Ecto neural progenitor cell (in vitro differentiated cells): ENCODE results near the gene NFIA.

ENCODE experiments used
- DNase-seq: peaks from one replicate; pipeline ENCODE4 v3.0.0-alpha.2; 2018; ENCODE audit warnings: low spot score

Gene NFIA

GRCh38 chr1:61434276-61434675, 351.9 kb downstream of the NFIA start:
- DNase-seq = no peak

- no peak for DNase-seq
These were observed 352.9 kb downstream of the NFIA start for GRCh38 chr1:61435226-61435625.

GRCh38 chr1:61436016-61436415, 353.7 kb downstream of the NFIA start:
- DNase-seq = no peak

GRCh38 chr1:61436491-61437120, 354.2 kb downstream of the NFIA start:
- DNase-seq = no peak

GRCh38 chr1:61439234-61439633, 356.9 kb downstream of the NFIA start:
- DNase-seq = no peak

- no peak for DNase-seq
These were observed 359.4 kb downstream of the NFIA start for GRCh38 chr1:61441723-61442262.

GRCh38 chr1:61442544-61442943, 360.2 kb downstream of the NFIA start:
- DNase-seq = no peak

GRCh38 chr1:61444288-61444687, 361.9 kb downstream of the NFIA start:
- DNase-seq = no peak

GRCh38 chr1:61445269-61445825, 363.0 kb downstream of the NFIA start:
- DNase-seq = no peak

GRCh38 chr1:61446531-61446991, 364.2 kb downstream of the NFIA start:
- no peak for DNase-seq

- no peak for DNase-seq
These were observed 365.0 kb downstream of the NFIA start for GRCh38 chr1:61447106-61447967.

GRCh38 chr1:61447968-61448430, 365.6 kb downstream of the NFIA start:
- DNase-seq = no peak

- no peak for DNase-seq
These were observed 366.6 kb downstream of the NFIA start for GRCh38 chr1:61448914-61449313.

GRCh38 chr1:61449410-61449809, 367.0 kb downstream of the NFIA start:
- DNase-seq = no peak

GRCh38 chr1:61450454-61450853, 368.1 kb downstream of the NFIA start:
- no peak for DNase-seq

- DNase-seq = no peak
These were observed 368.7 kb downstream of the NFIA start for GRCh38 chr1:61450872-61451571.

GRCh38 chr1:61451572-61451968, 369.2 kb downstream of the NFIA start:
- no peak for DNase-seq

GRCh38 chr1:61452176-61453035, 370.0 kb downstream of the NFIA start:
- DNase-seq = no peak

GRCh38 chr1:61453111-61453961, 371.0 kb downstream of the NFIA start:
- peak; percentile 72 for DNase-seq

GRCh38 chr1:61455400-61455799, 373.0 kb downstream of the NFIA start:
- no peak for DNase-seq
